Caco-2 (cell line): ENCODE results near the gene BRD2. TPM values are rescaled to one million over a fixed set of nuclear protein-coding genes. Genes with fewer than 3 reads are reported as not detected.

ENCODE experiments used
- BruUV-seq: library from RNA; stranded (reverse); fragments of 400-500 nt; replicated peaks from 2 replicates; lab custom pipeline; 2021; lab: Mats Ljungman, UMichigan
- CTCF ChIA-PET: fragments of 300-600 bp; sonication (Branson Sonifier 250); formaldehyde crosslinking; loops from one replicate; lab custom pipeline; 2022; ENCODE audit warnings: antibody characterized with exemption; lab: Charles Lee
- POLR2A ChIA-PET: fragments of 300-600 bp; sonication (Branson Sonifier 250); formaldehyde crosslinking; loops from one replicate; lab custom pipeline; 2022; ENCODE audit warnings: antibody characterized with exemption; lab: Charles Lee
- DNase-seq, 2 experiments: peaks; one replicate each; pipeline versions ENCODE4 v3.0.0 to v3.0.0-alpha.2; 2020 to 2022
- H3K27me3 ChIP-seq: replicated peaks from 2 replicates; pipeline ENCODE4 v1.6.0; 2011; ENCODE audit warnings: low read length; ENCODE audit not compliant: control insufficient read depth, insufficient read depth
- H3K36me3 ChIP-seq: 2 replicates; pipeline ENCODE4 v1.5.1; 2011; ENCODE audit warnings: low read length; ENCODE audit not compliant: control insufficient read depth, insufficient read depth
- H3K4me1 ChIP-seq: fragments of 250-450 bp; sonication (Bioruptor Pico); 2 replicates; pipeline ENCODE4 v1.5.1; 2020; ENCODE audit warnings: mild to moderate bottlenecking
- H3K4me3 ChIP-seq: 2 replicates; pipeline ENCODE4 v1.5.1; 2011; ENCODE audit warnings: low read depth, mild to moderate bottlenecking, control low read depth, low read length
- H3K9me3 ChIP-seq: fragments of 250-450 bp; sonication (Bioruptor Pico); 2 replicates; pipeline ENCODE4 v1.5.1; 2020; ENCODE audit warnings: mild to moderate bottlenecking, moderate library complexity
- H3K27ac Mint-ChIP-seq: one replicate; pipeline ENCODE4 v1.8.0; 2022; ENCODE audit warnings: mixed read lengths; ENCODE audit not compliant: unreplicated experiment
- H3K27me3 Mint-ChIP-seq: one replicate; pipeline ENCODE4 v1.8.0; 2022; ENCODE audit warnings: mixed read lengths; ENCODE audit not compliant: insufficient read depth, unreplicated experiment
- H3K36me3 Mint-ChIP-seq: one replicate; pipeline ENCODE4 v1.8.0; 2022; ENCODE audit warnings: mild to moderate bottlenecking, mixed read lengths; ENCODE audit not compliant: insufficient read depth, unreplicated experiment
- H3K4me1 Mint-ChIP-seq: one replicate; pipeline ENCODE4 v1.8.0; 2022; ENCODE audit warnings: low read depth, mixed read lengths; ENCODE audit not compliant: unreplicated experiment
- H3K4me3 Mint-ChIP-seq: one replicate; pipeline ENCODE4 v1.8.0; 2022; ENCODE audit warnings: mild to moderate bottlenecking, moderate library complexity, mixed read lengths; ENCODE audit not compliant: unreplicated experiment
- H3K9me3 Mint-ChIP-seq: one replicate; pipeline ENCODE4 v1.8.0; 2022; ENCODE audit warnings: mixed read lengths; ENCODE audit not compliant: unreplicated experiment
- CTCF ChIP-seq, 2 experiments: fragments of 200-600 bp in 1 of 2; IDR thresholded peaks; 1 replicate in 1 of 2; 2 replicates in 1 of 2; pipeline versions ENCODE4 v1.5.1 to v1.8.0; 2011 to 2022; ENCODE audit warnings: antibody characterized with exemption in 1 of 2, control low read depth in 1 of 2, inconsistent platforms in 1 of 2, low read depth in 1 of 2, low read length in 1 of 2, mild to moderate bottlenecking in 1 of 2, moderate library complexity in 1 of 2; ENCODE audit not compliant: insufficient read depth in 1 of 2, severe bottlenecking in 1 of 2, unreplicated experiment in 1 of 2
- intact Hi-C: fragments of 100-400 bp; cut with micrococcal nuclease; formaldehyde crosslinking; loops from one replicate; pipeline ENCODE4 v1.10.0; 2022; ENCODE audit not compliant: unreplicated experiment
- total RNA-seq: library from RNA; stranded (reverse); gene quantifications from 2 replicates; pipeline ENCODE4 v1.2.3, GENCODE V29; 2022

BRD2 gene
- total RNA-seq, 1 experiment from 2014 or later, result 200 TPM

GRCh38 chr6:33008944-33009861, 40.8 kb downstream of the BRD2 start, which contains the start of gene HLA-DOA:
HLA-DOA (minus strand) TSS chr6:33009591.
- Histone ChIP-seq H3K4me1 (no peaks in the 10 kb centered on the region), H3K36me3 (no peaks in the 10 kb centered on the region), H3K9me3 (no peaks in the 10 kb centered on the region), H3K27me3 (no peaks in the 10 kb centered on the region), H3K4me3 (no peak within 1 kb of the TSS)
- ChIA-PET CTCF (no interaction called here), POLR2A (no interaction called here)
- no peaks in the 10 kb centered on the region for H3K36me3 Mint-ChIP-seq
- no peak for DNase-seq
- TF ChIP-seq CTCF (IDR thresholded peaks at IDR 0.05; ENCODE audit: insufficient read depth in 1 of 2, low read depth in 1 of 2, low read length in 1 of 2, severe bottlenecking in 1 of 2, unreplicated experiment in 1 of 2), result no peak
- no peak within 1 kb of the TSS for H3K4me3 Mint-ChIP-seq
- peaks cover 25% of the 10 kb centered on the region for H3K27me3 Mint-ChIP-seq
- no peaks in the 10 kb centered on the region for H3K9me3 Mint-ChIP-seq
- BruUV-seq, result no TSS peak
- H3K4me1 Mint-ChIP-seq, result no peaks in the 10 kb centered on the region
- intact Hi-C loops, result no loop called here
- no peak within 1 kb of the TSS for H3K27ac Mint-ChIP-seq

- H3K27ac Mint-ChIP-seq, result no peak overlapping the region
- no peaks in the 10 kb centered on the region for H3K36me3 Mint-ChIP-seq
- DNase-seq, result no peak
- H3K4me1 Mint-ChIP-seq, result no peaks in the 10 kb centered on the region
- Histone ChIP-seq H3K9me3 (no peaks in the 10 kb centered on the region), H3K36me3 (no peaks in the 10 kb centered on the region), H3K4me3 (no peak overlapping the region), H3K4me1 (0 out of 2 replicates have a peak, but pooled peaks cover 3% of the 10 kb centered on the region), H3K27me3 (no peaks in the 10 kb centered on the region)
- BruUV-seq, result no TSS peak
- no peak for TF ChIP-seq CTCF (IDR thresholded peaks at IDR 0.05; ENCODE audit: insufficient read depth in 1 of 2, low read depth in 1 of 2, low read length in 1 of 2, severe bottlenecking in 1 of 2, unreplicated experiment in 1 of 2)
- CTCF ChIA-PET, result no interaction called here
- H3K4me3 Mint-ChIP-seq, result no peak overlapping the region
- POLR2A ChIA-PET, result no interaction called here
- peaks cover 27% of the 10 kb centered on the region for H3K27me3 Mint-ChIP-seq
- intact Hi-C loops, result no loop called here
- no peaks in the 10 kb centered on the region for H3K9me3 Mint-ChIP-seq
Measured at GRCh38 chr6:33010356-33010755, 42.0 kb downstream of the BRD2 start.

- no peaks in the 10 kb centered on the region for H3K9me3 Mint-ChIP-seq
- H3K36me3 ChIP-seq, result no peaks in the 10 kb centered on the region
- CTCF ChIA-PET, result no interaction called here
- no peak for TF ChIP-seq CTCF (IDR thresholded peaks at IDR 0.05; ENCODE audit: insufficient read depth in 1 of 2, low read depth in 1 of 2, low read length in 1 of 2, severe bottlenecking in 1 of 2, unreplicated experiment in 1 of 2)
- no peak for DNase-seq
- peaks cover 23% of the 10 kb centered on the region for H3K27me3 Mint-ChIP-seq
- no peaks in the 10 kb centered on the region for H3K27me3 ChIP-seq
- H3K4me3 ChIP-seq, result no peak overlapping the region
- no peaks in the 10 kb centered on the region for H3K36me3 Mint-ChIP-seq
- POLR2A ChIA-PET, result no interaction called here
- BruUV-seq, result no TSS peak
- H3K9me3 ChIP-seq, result no peaks in the 10 kb centered on the region
- 0 out of 2 replicates have a peak, but pooled peaks cover 3% of the 10 kb centered on the region for H3K4me1 ChIP-seq
- no peak overlapping the region for H3K4me3 Mint-ChIP-seq
- H3K27ac Mint-ChIP-seq, result no peak overlapping the region
- no peaks in the 10 kb centered on the region for H3K4me1 Mint-ChIP-seq
- intact Hi-C loops, result loop anchor here (1.0 kb wide), 3 partner anchors 69 to 235 kb away; no protein-coding TSS in a partner anchor
Measured at GRCh38 chr6:33013608-33014007, 45.2 kb downstream of the BRD2 start.
